ENCODE results near the gene CDH13.

DNA sequence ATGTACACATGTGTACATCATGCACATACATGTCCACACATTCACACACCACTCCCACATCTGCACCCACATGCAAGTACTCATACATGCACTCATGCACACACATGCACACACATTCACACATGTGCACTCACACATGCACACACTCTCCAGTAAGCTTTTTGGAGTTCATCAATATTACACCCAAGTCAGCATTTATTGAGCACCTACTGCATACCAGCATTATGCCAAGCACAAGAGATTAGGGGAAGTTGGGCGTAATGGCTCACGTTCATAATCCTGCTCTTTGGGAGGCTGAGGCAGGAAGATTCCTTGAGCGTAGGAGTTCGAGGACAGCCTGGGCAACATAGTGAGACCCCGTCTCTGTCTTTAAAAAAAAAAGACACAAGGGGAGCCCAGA, 1093.4 kb downstream of the CDH13 start:
- TF ChIP-seq, protein P1, sequence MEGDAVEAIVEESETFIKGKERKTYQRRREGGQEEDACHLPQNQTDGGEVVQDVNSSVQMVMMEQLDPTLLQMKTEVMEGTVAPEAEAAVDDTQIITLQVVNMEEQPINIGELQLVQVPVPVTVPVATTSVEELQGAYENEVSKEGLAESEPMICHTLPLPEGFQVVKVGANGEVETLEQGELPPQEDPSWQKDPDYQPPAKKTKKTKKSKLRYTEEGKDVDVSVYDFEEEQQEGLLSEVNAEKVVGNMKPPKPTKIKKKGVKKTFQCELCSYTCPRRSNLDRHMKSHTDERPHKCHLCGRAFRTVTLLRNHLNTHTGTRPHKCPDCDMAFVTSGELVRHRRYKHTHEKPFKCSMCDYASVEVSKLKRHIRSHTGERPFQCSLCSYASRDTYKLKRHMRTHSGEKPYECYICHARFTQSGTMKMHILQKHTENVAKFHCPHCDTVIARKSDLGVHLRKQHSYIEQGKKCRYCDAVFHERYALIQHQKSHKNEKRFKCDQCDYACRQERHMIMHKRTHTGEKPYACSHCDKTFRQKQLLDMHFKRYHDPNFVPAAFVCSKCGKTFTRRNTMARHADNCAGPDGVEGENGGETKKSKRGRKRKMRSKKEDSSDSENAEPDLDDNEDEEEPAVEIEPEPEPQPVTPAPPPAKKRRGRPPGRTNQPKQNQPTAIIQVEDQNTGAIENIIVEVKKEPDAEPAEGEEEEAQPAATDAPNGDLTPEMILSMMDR (IDR thresholded peaks at IDR 0.05): no peak
- TF ChIP-seq POLR2A (IDR thresholded peaks at IDR 0.05): no peak

All from thyroid gland (tissue), 4 donors.